SHP77 treated with DMSO at 0.1 percent for 48 hours (cell line): ENCODE measurements around the gene TSPAN3.
A peak's percentile ranks its signal among the peaks of the same experiment; 100 is the strongest.

ENCODE experiments used
- DNase-seq: peaks from one replicate; lab custom pipeline; 2025; lab: John Stamatoyannopoulos, UW

The TSPAN3 gene

DNA sequence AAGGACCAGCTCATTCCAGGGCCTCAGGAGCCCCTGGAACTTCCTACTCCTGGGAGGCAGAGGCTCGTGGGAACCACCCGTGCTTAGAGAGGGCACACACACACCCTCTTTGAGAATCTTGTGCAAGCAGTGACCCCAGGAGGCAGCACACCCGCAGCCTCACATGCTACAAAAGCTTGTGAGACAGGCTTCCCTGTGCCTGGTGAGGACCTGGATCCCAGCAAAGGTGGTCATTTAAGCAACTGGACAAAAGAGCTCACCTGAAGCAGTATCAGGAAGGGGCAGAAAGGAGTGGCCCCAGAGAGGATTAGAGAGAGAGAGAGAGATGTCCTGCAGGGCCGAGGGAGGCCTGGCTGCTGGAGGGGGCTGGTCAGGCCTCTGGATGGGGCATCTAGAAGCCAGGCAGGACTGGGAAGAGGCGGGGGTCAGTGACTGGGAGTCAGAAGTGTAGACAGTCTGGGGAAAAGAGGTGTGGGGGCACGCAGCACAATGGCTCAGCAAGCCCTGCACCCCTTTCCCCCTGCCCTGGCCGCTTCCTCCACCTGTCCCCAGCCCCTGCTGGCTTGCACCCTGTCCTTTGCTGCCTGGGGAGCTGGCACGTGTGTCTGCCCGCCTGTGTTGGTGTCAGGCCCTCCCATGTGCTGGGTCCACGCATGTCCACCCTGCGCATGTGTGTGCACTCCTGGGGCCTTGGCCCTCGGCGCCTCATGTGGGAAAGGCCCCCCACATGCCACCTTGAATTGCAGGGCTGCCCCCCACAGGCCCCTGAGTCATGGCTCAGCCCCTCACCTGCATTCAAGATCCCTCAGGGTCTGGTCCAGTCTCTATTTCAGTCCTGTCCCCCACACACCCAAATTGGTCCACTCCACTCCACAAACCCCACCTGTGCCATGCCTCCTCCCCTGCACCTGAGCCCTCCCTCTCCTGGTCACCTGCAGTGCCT is 36.9 kb downstream of the TSPAN3 start:
- no peak for DNase-seq

DNA sequence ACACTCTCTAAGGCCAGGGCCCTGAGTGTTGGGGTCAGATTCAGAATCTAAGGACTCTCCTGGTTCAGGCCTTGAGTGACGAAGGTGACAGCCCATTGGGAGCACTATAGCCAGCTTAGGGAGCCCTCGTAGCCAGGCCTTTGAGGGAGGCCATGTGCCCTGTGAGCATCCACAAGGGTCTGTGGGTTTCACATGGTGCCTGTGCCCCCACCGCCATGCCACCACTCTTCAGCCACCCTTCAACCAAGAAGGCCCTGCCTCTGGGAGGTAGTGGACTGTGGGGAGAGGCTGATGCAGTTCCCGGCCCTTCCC is 37.5 kb downstream of the TSPAN3 start:
- DNase-seq: no peak

- no peak for DNase-seq
Measured at GRCh38 chr15:77032647-77033416, 38.1 kb downstream of the TSPAN3 start.

GRCh38 chr15:77032052-77032646 is 38.8 kb downstream of the TSPAN3 start:
- no peak for DNase-seq

DNA sequence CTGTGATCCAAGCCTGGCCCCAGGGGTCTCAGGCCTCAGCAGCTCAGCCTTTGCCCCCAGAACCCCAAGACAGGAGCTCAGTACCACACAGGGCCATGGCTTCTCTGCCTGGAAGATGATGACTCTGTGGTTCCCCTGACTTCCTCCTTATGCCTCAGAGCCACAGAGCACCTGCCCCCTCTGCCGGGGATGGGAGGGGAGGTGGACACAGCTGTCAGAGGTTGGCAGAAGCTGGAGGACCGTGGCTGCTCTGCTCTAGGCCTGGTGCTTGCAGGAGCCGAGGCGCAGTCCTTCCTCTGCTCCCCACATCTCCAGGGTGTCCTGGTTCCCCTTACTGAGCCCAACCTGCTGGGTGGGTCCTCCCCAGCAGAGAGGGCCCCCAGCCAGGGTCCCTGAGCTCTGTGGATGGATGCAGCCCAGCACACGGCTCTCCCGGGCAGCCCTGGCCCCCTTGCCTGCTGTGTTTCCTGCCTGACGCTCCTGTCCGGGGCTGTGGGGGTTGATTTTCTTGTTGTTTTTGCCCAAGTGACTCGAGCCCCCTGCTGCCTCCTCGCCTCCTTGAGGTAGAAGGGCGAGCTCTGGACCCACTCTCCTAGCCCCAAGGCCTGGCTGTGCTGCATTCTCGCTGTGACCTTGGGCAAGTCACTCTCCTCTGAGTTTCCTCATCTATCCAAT is 39.4 kb downstream of the TSPAN3 start:
- DNase-seq: peak; percentile 52

- DNase-seq: no peak
Measured at GRCh38 chr15:77030928-77031375, 40.0 kb downstream of the TSPAN3 start.

DNA sequence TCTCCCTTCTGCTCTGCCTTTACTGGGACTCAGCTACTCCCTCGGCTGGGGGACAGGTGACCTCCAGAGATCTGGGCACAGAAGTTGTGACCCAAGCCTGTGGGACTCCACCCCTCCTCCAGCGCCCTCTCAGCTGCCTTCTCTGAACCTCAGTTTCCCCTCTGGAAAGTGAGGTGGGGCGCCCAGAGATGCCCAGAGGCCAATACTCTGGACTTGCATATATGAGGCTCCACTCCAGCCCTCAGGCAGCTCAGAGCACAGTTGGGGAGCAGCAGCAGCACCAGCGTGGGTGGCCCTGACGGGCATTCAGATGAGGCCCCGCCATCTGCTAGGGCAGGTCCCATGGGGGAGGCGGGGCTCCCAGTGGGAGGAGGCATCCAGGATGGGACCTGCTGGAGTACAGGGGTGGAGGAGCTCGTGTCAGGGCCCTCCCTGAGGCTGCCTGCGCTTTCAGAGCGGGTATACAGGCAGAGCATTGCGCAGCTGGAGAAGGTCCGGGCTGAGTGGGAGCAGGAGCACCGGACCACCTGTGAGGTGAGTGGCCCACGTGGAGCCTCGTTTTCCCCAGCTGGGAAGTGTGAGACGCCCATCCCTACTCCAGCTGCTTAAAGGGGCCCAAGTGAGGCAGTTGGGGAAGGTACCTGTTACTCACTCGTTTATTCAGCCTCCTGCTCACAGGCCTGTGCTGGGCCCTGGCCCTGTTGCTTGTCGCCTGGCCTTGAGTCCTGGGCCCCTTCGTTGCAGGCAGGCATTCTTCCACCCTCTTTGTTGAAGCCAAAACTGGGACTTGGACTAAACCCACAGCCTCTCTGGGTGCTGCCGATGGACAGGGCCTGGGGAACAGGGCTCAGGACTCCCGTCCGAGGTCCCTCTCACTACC is 40.6 kb downstream of the TSPAN3 start:
- no peak for DNase-seq

GRCh38 chr15:77029166-77030047 is 41.5 kb downstream of the TSPAN3 start:
- DNase-seq: no peak

DNA sequence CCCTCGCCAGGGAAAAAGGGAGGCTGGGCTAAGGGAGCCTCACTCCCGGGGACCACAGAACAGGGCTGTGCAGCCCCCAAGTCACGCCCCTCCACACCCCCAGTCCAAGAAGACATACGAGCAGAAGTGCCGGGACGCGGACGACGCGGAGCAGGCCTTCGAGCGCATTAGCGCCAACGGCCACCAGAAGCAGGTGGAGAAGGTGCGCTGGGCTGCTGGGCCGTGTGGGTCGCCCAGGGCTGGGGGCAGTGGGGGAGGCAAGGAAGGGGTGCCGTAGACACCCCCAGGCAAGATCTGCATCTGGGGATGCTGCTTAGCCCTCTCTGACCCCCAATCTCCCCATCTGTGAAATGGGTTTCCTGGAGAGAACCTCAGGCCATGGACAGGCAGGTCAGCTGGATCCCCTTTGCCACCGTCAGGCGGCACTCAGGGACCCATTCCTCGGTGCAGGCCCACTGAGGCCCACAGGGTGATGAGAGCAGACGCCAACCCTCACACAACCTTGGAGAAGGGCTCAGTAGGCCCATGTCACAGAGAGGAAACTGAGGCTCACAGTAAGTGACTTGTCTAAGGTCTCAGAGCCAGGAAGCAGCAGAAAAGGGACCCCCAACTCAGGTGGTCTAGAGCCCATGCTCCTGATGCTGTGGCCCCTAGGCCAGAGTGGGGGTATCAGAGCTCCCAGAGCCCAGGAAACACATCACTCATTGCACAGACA is 42.3 kb downstream of the TSPAN3 start:
- DNase-seq: no peak

DNA sequence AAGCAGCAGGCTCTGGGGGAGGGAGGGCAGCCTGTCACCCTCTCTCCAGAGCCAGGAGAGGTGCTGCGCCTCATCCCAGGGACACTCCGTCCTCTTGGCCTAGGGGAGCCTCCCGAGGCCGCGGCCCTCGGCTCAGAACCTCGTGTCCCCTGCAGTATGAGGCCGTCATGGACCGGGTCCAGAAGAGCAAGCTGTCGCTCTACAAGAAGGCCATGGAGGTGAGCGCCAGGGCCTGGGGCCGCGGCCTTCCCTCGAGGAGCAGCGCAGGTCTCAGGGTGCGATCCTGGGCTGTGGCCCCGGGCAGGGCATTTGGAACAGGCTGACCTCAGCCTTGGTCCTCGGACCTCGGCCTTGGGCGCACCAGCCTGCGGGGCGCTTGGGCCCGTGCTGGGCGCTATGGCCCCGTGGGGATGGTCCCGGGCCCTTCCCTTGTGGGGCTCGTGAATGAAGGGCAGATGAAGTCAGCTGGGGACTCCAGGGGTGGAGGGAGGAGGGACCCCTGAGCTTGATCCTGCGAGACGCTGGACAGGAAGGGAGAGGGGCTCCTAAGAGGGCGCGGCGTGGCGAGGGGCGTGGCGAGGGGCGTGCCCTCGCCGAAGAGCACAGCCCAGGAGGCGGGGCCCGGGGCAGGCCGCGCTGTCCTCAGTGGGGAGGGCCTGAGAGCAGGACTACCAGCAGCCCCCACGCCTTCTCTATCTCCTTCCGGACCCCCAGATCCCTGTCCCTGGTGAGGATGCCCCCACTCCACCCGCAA is 43.0 kb downstream of the TSPAN3 start:
- DNase-seq: no peak

DNA sequence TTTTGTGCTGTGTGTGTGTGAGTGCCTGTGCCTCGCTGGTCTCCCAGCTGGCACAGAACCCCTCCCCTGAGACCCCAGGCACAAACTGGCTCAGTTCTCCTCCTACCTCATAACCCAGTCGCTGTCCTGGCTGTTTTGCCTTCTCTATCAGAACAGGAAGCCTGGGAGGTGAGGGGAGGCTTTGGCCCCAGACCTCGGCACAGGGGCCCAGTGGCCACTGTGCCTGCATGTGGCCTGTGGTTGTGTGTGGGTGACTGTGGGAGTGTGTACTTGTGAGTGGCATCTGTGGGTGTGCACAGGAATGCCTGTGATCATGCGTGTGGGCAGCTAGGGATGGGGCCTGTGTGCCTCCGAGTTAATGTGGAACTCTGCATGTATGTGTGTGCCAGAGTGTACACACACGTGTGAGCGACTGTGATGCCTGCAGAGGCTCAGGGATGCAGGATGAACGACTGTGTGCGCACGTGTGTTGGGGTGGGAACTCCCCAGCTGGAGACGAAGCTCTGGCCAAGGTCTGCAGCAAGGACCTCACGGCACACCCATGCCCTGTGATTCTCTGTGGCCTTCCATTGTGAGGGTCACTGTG is 43.7 kb downstream of the TSPAN3 start:
- DNase-seq: no peak

DNA sequence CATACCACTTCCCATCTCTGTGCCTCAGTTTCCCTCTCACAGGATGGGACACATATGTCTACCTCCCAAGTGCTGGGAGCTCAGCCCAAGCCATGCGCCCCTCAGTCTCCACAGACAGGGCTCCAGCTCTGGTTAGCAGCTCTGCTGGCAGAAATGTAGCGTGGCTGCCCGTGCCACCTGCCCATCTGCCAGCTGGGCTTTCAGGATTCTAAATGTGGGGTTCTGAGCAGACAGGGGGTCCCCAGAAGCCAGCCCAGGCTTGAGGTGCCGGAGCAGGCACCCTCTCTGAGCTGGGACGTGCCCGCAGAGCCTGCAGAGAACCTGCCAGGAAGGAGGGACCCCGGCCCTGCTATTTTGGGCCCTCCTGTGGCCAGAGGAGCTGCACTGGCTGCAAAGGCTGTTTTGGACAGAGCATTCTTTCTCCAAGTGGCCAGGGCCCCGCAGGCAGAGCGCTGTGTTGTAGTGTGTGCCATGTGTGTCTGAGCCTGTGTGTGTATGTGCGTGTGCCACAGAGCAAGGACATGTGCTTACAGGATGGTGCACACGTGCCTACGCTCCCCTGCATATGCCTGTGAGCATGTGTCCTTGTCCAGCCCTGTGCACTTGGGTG is 44.3 kb downstream of the TSPAN3 start:
- no peak for DNase-seq

DNA sequence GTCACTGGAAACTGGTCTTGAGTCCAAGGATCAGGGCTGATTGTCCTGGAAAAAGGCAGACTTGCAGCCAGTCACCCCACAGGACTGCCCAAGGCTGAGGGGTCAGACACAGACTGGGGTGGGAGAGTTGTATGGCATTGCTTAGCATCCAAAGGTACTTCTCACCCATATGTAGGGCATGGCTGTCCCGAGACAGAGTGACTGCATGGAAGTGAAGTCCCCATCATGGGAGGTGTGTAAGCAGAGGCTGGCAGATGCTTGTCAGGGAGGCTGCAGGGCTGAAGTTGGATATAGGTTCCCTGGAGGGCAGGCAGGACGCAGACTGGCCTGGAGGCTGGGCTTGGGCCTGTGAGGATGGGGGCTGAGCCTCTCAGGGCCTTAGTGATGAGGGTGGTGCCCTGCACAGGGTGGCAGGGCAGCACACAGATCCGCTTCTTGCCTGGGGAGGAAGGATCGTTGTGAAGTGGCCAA is 44.9 kb downstream of the TSPAN3 start:
- no peak for DNase-seq

GRCh38 chr15:77025083-77025901 is 45.6 kb downstream of the TSPAN3 start:
- no peak for DNase-seq

- no peak for DNase-seq
Measured at GRCh38 chr15:77024273-77025082, 46.4 kb downstream of the TSPAN3 start.
